OCI-LY7 (cell line): ENCODE data around the gene SCN1B. TPM values are rescaled to one million over a fixed set of nuclear protein-coding genes. Genes with fewer than 3 reads are reported as not detected.

Source experiments
- BruUV-seq: library from RNA; stranded (reverse); fragments of 400-500 nt; replicated peaks from 2 replicates; lab custom pipeline; 2021; lab: Mats Ljungman, UMichigan
- CTCF ChIA-PET: fragments of 300-600 bp; sonication (Branson Sonifier 250); formaldehyde crosslinking; loops from one replicate; lab custom pipeline; 2022; ENCODE audit warnings: antibody characterized with exemption; ENCODE audit not compliant: unreplicated experiment; lab: Charles Lee
- POLR2A ChIA-PET: fragments of 300-600 bp; sonication (Branson Sonifier 250); formaldehyde crosslinking; loops from one replicate; lab custom pipeline; 2022; ENCODE audit warnings: antibody characterized with exemption; lab: Charles Lee
- DNase-seq: peaks from one replicate; pipeline ENCODE4 v3.0.0-alpha.2; 2015; ENCODE audit warnings: low spot score
- H2AFZ ChIP-seq: fragments of 200-600 bp; sonication (generic), shearing (Covaris generic); 2 replicates; pipeline ENCODE4 v1.6.1; 2014; ENCODE audit warnings: mild to moderate bottlenecking, antibody characterized with exemption, low read length, moderate library complexity
- H3K27ac ChIP-seq: fragments of 200-600 bp; sonication (generic); 2 replicates; pipeline ENCODE4 v1.5.1; 2014; ENCODE audit warnings: mixed run types, low read depth, mild to moderate bottlenecking, moderate library complexity, low read length, inconsistent platforms; ENCODE audit not compliant: poor library complexity, severe bottlenecking
- H3K36me3 ChIP-seq: fragments of 200-600 bp; sonication (generic); 2 replicates; pipeline ENCODE4 v1.6.1; 2014; ENCODE audit warnings: mild to moderate bottlenecking, antibody characterized with exemption, low read length, moderate library complexity, mixed read lengths; ENCODE audit not compliant: insufficient read depth
- H3K4me1 ChIP-seq: fragments of 200-600 bp; sonication (generic); 2 replicates; pipeline ENCODE4 v1.5.1; 2014; ENCODE audit warnings: mild to moderate bottlenecking, low read length; ENCODE audit not compliant: insufficient read depth, poor library complexity, severe bottlenecking
- H3K4me2 ChIP-seq: fragments of 200-600 bp; sonication (generic); 2 replicates; pipeline ENCODE4 v1.6.1; 2014; ENCODE audit warnings: mild to moderate bottlenecking, low read length
- H3K4me3 ChIP-seq: fragments of 200-600 bp; sonication (generic); 2 replicates; pipeline ENCODE4 v1.5.1; 2014; ENCODE audit warnings: mild to moderate bottlenecking, low read depth, low read length; ENCODE audit not compliant: poor library complexity, severe bottlenecking
- H3K79me2 ChIP-seq: fragments of 200-600 bp; sonication (generic); 2 replicates; pipeline ENCODE4 v1.6.1; 2016; ENCODE audit warnings: low read depth, mild to moderate bottlenecking, low read length, moderate library complexity, mixed read lengths; ENCODE audit not compliant: insufficient read depth
- H3K9me2 ChIP-seq: fragments of 200-600 bp; sonication (generic); 2 replicates; pipeline ENCODE4 v1.6.1; 2016; ENCODE audit warnings: mild to moderate bottlenecking, low read length, mixed read lengths; ENCODE audit not compliant: insufficient read depth
- H3K9me3 ChIP-seq: fragments of 200-600 bp; sonication (generic); 2 replicates; pipeline ENCODE4 v1.6.1; 2014; ENCODE audit warnings: mild to moderate bottlenecking, mixed run types, low read length, mixed read lengths
- H4K20me1 ChIP-seq: fragments of 200-600 bp; sonication (generic); 2 replicates; pipeline ENCODE4 v1.6.1; 2014; ENCODE audit warnings: mild to moderate bottlenecking, antibody characterized with exemption, low read length, moderate library complexity, mixed read lengths; ENCODE audit not compliant: insufficient read depth
- EZH2phosphoT487 ChIP-seq: fragments of 200-600 bp; sonication (generic); IDR thresholded peaks from 2 replicates; pipeline ENCODE4 v1.6.1; 2018; ENCODE audit warnings: low read depth, borderline replicate concordance, mild to moderate bottlenecking, mixed run types, antibody characterized with exemption, low read length, moderate library complexity, mixed read lengths
- intact Hi-C: fragments of 100-400 bp; cut with micrococcal nuclease; formaldehyde crosslinking; loops from one replicate; pipeline ENCODE4 v1.10.0; 2022; ENCODE audit not compliant: unreplicated experiment
- total RNA-seq, 2 experiments: library from RNA; depleted of rRNA in 1 of 2; stranded (reverse); fragments of >200 nt in 1 of 2; shearing (Covaris generic) in 1 of 2; gene quantifications; 2 replicates each; pipeline ENCODE4 v1.2.3, GENCODE V29; 2014 to 2022
- TF ChIP-seq, protein P1 (sequence below): fragments of 200-600 bp; sonication (generic); conservative IDR thresholded peaks from 2 replicates; pipeline ENCODE4 v1.5.1; 2014; ENCODE audit warnings: mild to moderate bottlenecking, antibody characterized with exemption, low read length, moderate library complexity, mixed read lengths

The SCN1B gene
- total RNA-seq, 2 experiments from 2014 or later, result 0.41 to 3.1 TPM

DNA sequence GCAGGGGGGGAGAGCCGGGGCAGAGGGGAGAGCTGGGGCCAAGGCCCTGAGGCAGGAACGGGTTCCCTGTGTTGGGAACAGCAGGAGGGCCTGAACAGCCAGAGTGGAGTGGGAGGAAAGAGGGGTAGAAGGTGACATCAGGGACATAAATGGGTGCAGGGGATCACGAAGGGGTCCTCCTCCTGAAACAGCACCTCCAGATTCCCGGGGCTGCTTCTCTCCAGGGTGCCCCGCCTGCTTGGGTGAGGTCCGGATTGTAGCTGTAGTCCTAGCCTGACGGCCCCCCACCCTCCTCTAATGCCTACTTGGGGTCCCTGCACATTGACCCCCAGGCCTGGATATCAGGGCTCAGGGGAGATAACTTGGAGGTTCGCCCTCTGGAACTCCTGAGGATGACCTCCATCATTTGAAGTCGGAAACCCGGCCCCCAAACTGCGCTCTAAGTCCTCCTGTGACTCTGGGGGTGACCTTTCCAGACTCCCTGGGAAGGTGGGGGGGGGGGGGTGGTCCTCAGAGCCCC lies 473 bp upstream of the SCN1B start:
- POLR2A ChIA-PET, result no interaction called here
- H2AFZ ChIP-seq, result no peak overlapping the region
- H3K4me3 ChIP-seq, result no peak overlapping the region

DNA sequence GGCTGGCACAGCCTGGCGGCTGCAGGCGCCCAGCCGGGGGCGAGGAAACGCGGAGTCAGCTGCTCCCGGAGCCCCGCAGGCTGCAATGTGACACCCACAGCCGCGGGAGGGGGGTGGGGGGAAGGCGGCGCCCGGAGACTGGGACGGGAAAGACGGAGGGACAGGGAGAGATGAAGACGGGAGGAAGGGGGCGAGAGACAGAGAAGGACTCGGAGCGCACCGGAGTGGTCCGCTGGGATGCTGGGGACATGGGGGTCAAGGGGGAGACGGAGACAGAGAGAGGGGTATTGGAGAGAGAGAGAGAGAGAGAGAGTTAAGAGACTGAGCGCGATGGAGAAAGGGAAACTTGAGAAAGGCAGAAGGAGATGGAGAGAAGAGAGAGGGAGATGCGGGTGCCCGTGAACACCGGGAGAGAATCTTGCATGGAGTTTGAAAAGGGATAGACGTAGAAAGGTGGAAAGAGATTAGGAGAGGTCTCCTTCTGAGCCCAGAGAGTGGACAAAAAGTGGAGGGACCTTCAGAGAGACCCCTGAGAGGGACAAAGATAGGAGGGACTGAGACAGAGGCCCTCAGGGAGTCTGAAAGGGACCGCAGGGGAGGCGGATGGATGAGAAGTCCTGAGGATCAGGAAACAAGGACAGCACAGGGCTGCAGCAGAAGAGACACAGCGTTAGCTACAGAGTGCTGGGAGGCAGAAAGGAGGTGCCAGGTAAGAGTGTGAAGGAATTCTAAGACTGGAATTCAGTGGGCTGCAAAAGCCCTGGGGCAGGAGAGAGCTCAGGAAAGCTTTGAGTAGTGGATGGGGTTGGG lies 1.0 kb downstream of the SCN1B start:
- TF ChIP-seq EZH2phosphoT487, result no peak
- TF ChIP-seq, protein P1, sequence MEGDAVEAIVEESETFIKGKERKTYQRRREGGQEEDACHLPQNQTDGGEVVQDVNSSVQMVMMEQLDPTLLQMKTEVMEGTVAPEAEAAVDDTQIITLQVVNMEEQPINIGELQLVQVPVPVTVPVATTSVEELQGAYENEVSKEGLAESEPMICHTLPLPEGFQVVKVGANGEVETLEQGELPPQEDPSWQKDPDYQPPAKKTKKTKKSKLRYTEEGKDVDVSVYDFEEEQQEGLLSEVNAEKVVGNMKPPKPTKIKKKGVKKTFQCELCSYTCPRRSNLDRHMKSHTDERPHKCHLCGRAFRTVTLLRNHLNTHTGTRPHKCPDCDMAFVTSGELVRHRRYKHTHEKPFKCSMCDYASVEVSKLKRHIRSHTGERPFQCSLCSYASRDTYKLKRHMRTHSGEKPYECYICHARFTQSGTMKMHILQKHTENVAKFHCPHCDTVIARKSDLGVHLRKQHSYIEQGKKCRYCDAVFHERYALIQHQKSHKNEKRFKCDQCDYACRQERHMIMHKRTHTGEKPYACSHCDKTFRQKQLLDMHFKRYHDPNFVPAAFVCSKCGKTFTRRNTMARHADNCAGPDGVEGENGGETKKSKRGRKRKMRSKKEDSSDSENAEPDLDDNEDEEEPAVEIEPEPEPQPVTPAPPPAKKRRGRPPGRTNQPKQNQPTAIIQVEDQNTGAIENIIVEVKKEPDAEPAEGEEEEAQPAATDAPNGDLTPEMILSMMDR, result no peak
- Histone ChIP-seq H3K4me3 (no peak overlapping the region), H2AFZ (no peak overlapping the region), H3K79me2 (no peaks in the 10 kb centered on the region), H3K9me2 (no peaks in the 10 kb centered on the region), H3K4me1 (no peaks in the 10 kb centered on the region), H4K20me1 (no peaks in the 10 kb centered on the region), H3K4me2 (no peak overlapping the region), H3K36me3 (peaks cover 23% of the 10 kb centered on the region), H3K9me3 (no peaks in the 10 kb centered on the region), H3K27ac (no peak overlapping the region)
- ChIA-PET POLR2A (no interaction called here), CTCF (no interaction called here)
- no TSS peak for BruUV-seq
- no peak for DNase-seq
- intact Hi-C loops, result no loop called here

More for the DNA sequence above, 473 bp upstream of the SCN1B start:
- BruUV-seq, result no TSS peak
- no peak for TF ChIP-seq EZH2phosphoT487
- TF ChIP-seq, protein P1, result no peak
- peaks cover 37% of the 10 kb centered on the region for H3K36me3 ChIP-seq
- CTCF ChIA-PET, result no interaction called here
- no peaks in the 10 kb centered on the region for H3K9me3 ChIP-seq
- no peaks in the 10 kb centered on the region for H3K79me2 ChIP-seq
- H3K4me1 ChIP-seq, result no peaks in the 10 kb centered on the region
- no peak overlapping the region for H3K4me2 ChIP-seq
- intact Hi-C loops, result no loop called here
- no peaks in the 10 kb centered on the region for H3K9me2 ChIP-seq
- H4K20me1 ChIP-seq, result no peaks in the 10 kb centered on the region
- no peak for DNase-seq
- no peak overlapping the region for H3K27ac ChIP-seq

DNA sequence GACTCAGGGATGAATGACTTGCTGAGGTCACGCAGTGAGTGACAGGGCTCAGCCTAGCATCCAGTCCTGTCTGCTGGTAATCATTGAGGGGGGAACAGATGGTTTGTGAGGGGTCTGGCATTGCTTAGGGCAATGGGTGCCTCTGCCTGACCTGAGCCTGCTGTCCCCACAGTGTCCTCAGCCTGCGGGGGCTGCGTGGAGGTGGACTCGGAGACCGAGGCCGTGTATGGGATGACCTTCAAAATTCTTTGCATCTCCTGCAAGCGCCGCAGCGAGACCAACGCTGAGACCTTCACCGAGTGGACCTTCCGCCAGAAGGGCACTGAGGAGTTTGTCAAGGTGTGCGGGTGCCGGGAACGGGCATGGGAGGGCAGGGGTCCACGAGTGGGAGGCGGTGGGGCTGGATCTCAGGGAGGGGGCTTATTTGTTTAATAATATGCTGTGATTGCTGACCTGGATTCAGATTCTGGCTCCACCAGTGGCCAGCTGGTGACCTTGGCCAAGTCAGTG lies 2.1 kb downstream of the SCN1B start:
- intact Hi-C loops, result no loop called here
- Histone ChIP-seq H4K20me1 (no peaks in the 10 kb centered on the region), H3K4me3 (no peak overlapping the region), H3K27ac (no peak overlapping the region), H3K9me3 (no peaks in the 10 kb centered on the region), H3K4me1 (no peaks in the 10 kb centered on the region), H2AFZ (no peak overlapping the region), H3K4me2 (no peak overlapping the region), H3K79me2 (no peaks in the 10 kb centered on the region), H3K9me2 (no peaks in the 10 kb centered on the region), H3K36me3 (peaks cover 11% of the 10 kb centered on the region)
- POLR2A ChIA-PET, result no interaction called here
- no TSS peak for BruUV-seq
- CTCF ChIA-PET, result no interaction called here
- DNase-seq, result no peak
- TF ChIP-seq, protein P1, result no peak
- no peak for TF ChIP-seq EZH2phosphoT487
